ENCODE results near the gene EIPR1. TPM values are rescaled to one million over a fixed set of nuclear protein-coding genes. Genes with fewer than 3 reads are reported as not detected.

Gene EIPR1
- 31.9 TPM for polyA plus RNA-seq (2012; ENCODE audit: missing spikeins)

GRCh38 chr2:3377612-3378432, at the start of gene EIPR1:
TSS of gene EIPR1 (minus strand) at chr2:3377818. CDS start at chr2:3377689, 129 bp downstream.
- DNase-seq (ENCODE audit: insufficient read length) (peak; percentile 90), FAIRE-seq (peak; percentile 81)
- TF ChIP-seq POLR2AphosphoS5 (IDR thresholded peaks at IDR 0.05; ENCODE audit: low read depth, low read length) = peak; percentile 79
- TF ChIP-seq POLR2A (IDR thresholded peaks at IDR 0.05; ENCODE audit: low read depth, low read length) = peak; percentile 89; the same call in 1 of the 2 replicates
- peak; percentile 59; the same call in 1 of the 2 replicates for TF ChIP-seq TAF1 (IDR thresholded peaks at IDR 0.05; ENCODE audit: borderline replicate concordance, low read depth, low read length)

GRCh38 chr2:3427272-3427671, 49.7 kb upstream of the EIPR1 start:
- FAIRE-seq = peak; percentile 68

GRCh38 chr2:3426615-3427014, 49.0 kb upstream of the EIPR1 start:
- DNase-seq (ENCODE audit: insufficient read length) (no peak), FAIRE-seq (no peak)
- TF ChIP-seq POLR2AphosphoS5 (IDR thresholded peaks at IDR 0.05; ENCODE audit: low read depth, low read length) (no peak), POLR2A (IDR thresholded peaks at IDR 0.05; ENCODE audit: low read depth, low read length) (no peak), TAF1 (IDR thresholded peaks at IDR 0.05; ENCODE audit: borderline replicate concordance, low read depth, low read length) (no peak)

More at GRCh38 chr2:3427272-3427671, 49.7 kb upstream of the EIPR1 start:
- peak; percentile 49 for DNase-seq (ENCODE audit: insufficient read length)
- no peak for TF ChIP-seq POLR2A (IDR thresholded peaks at IDR 0.05; ENCODE audit: low read depth, low read length)
- TF ChIP-seq POLR2AphosphoS5 (IDR thresholded peaks at IDR 0.05; ENCODE audit: low read depth, low read length) = no peak

GRCh38 chr2:3424171-3424795, 46.7 kb upstream of the EIPR1 start:
- no peak for DNase-seq (ENCODE audit: insufficient read length)
- no peak for FAIRE-seq
- TF ChIP-seq TAF1 (IDR thresholded peaks at IDR 0.05; ENCODE audit: borderline replicate concordance, low read depth, low read length) = no peak
- no peak for TF ChIP-seq POLR2AphosphoS5 (IDR thresholded peaks at IDR 0.05; ENCODE audit: low read depth, low read length)
- TF ChIP-seq POLR2A (IDR thresholded peaks at IDR 0.05; ENCODE audit: low read depth, low read length) = no peak

GRCh38 chr2:3423492-3424170, 46.0 kb upstream of the EIPR1 start:
- peak; percentile 24 for FAIRE-seq
- peak; percentile 43 for DNase-seq (ENCODE audit: insufficient read length)
- TF ChIP-seq POLR2A (IDR thresholded peaks at IDR 0.05; ENCODE audit: low read depth, low read length) (no peak), TAF1 (IDR thresholded peaks at IDR 0.05; ENCODE audit: borderline replicate concordance, low read depth, low read length) (no peak), POLR2AphosphoS5 (IDR thresholded peaks at IDR 0.05; ENCODE audit: low read depth, low read length) (no peak)

GRCh38 chr2:3422161-3422779, 44.7 kb upstream of the EIPR1 start:
- no peak for FAIRE-seq
- DNase-seq (ENCODE audit: insufficient read length) = no peak
- TF ChIP-seq POLR2AphosphoS5 (IDR thresholded peaks at IDR 0.05; ENCODE audit: low read depth, low read length) = no peak
- TF ChIP-seq TAF1 (IDR thresholded peaks at IDR 0.05; ENCODE audit: borderline replicate concordance, low read depth, low read length) = no peak
- no peak for TF ChIP-seq POLR2A (IDR thresholded peaks at IDR 0.05; ENCODE audit: low read depth, low read length)

- no peak for DNase-seq (ENCODE audit: insufficient read length)
- no peak for FAIRE-seq
Observed at GRCh38 chr2:3421580-3421979, 44.0 kb upstream of the EIPR1 start.

GRCh38 chr2:3420769-3421397, 43.3 kb upstream of the EIPR1 start:
- FAIRE-seq = no peak
- TF ChIP-seq POLR2AphosphoS5 (IDR thresholded peaks at IDR 0.05; ENCODE audit: low read depth, low read length) = no peak
- no peak for TF ChIP-seq POLR2A (IDR thresholded peaks at IDR 0.05; ENCODE audit: low read depth, low read length)
- no peak for TF ChIP-seq TAF1 (IDR thresholded peaks at IDR 0.05; ENCODE audit: borderline replicate concordance, low read depth, low read length)

More at GRCh38 chr2:3421580-3421979, 44.0 kb upstream of the EIPR1 start:
- no peak for TF ChIP-seq POLR2A (IDR thresholded peaks at IDR 0.05; ENCODE audit: low read depth, low read length)
- TF ChIP-seq TAF1 (IDR thresholded peaks at IDR 0.05; ENCODE audit: borderline replicate concordance, low read depth, low read length) = no peak
- no peak for TF ChIP-seq POLR2AphosphoS5 (IDR thresholded peaks at IDR 0.05; ENCODE audit: low read depth, low read length)

GRCh38 chr2:3420076-3420768, 42.6 kb upstream of the EIPR1 start:
- TF ChIP-seq POLR2AphosphoS5 (IDR thresholded peaks at IDR 0.05; ENCODE audit: low read depth, low read length) (no peak), POLR2A (IDR thresholded peaks at IDR 0.05; ENCODE audit: low read depth, low read length) (no peak), TAF1 (IDR thresholded peaks at IDR 0.05; ENCODE audit: borderline replicate concordance, low read depth, low read length) (no peak)
- no peak for DNase-seq (ENCODE audit: insufficient read length)
- no peak for FAIRE-seq

More at GRCh38 chr2:3420769-3421397, 43.3 kb upstream of the EIPR1 start:
- no peak for DNase-seq (ENCODE audit: insufficient read length)

GRCh38 chr2:3418766-3419404, 41.3 kb upstream of the EIPR1 start:
- no peak for FAIRE-seq
- no peak for TF ChIP-seq TAF1 (IDR thresholded peaks at IDR 0.05; ENCODE audit: borderline replicate concordance, low read depth, low read length)
- TF ChIP-seq POLR2AphosphoS5 (IDR thresholded peaks at IDR 0.05; ENCODE audit: low read depth, low read length) = no peak
- no peak for TF ChIP-seq POLR2A (IDR thresholded peaks at IDR 0.05; ENCODE audit: low read depth, low read length)

More at GRCh38 chr2:3418766-3419404, 41.3 kb upstream of the EIPR1 start:
- DNase-seq (ENCODE audit: insufficient read length) = no peak
